Adrenal gland (tissue), 12 donors: ENCODE results near the gene ATAD1. TPM values are rescaled to one million over a fixed set of nuclear protein-coding genes. Genes with fewer than 3 reads are reported as not detected.

Source experiments
- DNase-seq, 7 donors: peaks; one replicate each; pipeline ENCODE4 v3.0.0-alpha.2; 2019 to 2020
- H3K27ac ChIP-seq, 5 donors: fragments of 200-600 bp; sonication (generic) in 4 of 5; 1 replicate in 3 of 5; 2 replicates in 2 of 5; pipeline versions ENCODE4 v1.5.1 to v1.8.0; 2016 to 2020; ENCODE audit warnings: mild to moderate bottlenecking in 1 of 5
- H3K27me3 ChIP-seq: fragments of 200-600 bp; 2 replicates; pipeline ENCODE4 v1.8.0; 2021
- H3K36me3 ChIP-seq, 2 donors: fragments of 200-600 bp; replicated peaks in 1 of 2; 1 replicate in 1 of 2; 2 replicates in 1 of 2; pipeline versions ENCODE4 v1.5.1 to v1.8.0; 2018 to 2022
- H3K4me1 ChIP-seq, 2 donors: fragments of 200-600 bp; replicated peaks in 1 of 2; 1 replicate in 1 of 2; 2 replicates in 1 of 2; pipeline versions ENCODE4 v1.5.1 to v1.8.0; 2018 to 2021
- H3K4me3 ChIP-seq, 4 donors: fragments of 200-600 bp; sonication (generic) in 3 of 4; one replicate each; pipeline ENCODE4 v1.5.1; 2016 to 2018
- H3K9me3 ChIP-seq, 3 donors: fragments of 200-600 bp; sonication (generic) in 1 of 3; replicated peaks in 1 of 3; 1 replicate in 2 of 3; 2 replicates in 1 of 3; pipeline versions ENCODE4 v1.5.1 to v1.8.0; 2016 to 2021
- CTCF ChIP-seq, 6 experiments: fragments of 450-650 bp in 4 of 6; fragments of 200-600 bp in 2 of 6; sonication (generic) in 1 of 6; IDR thresholded peaks; 1 replicate in 5 of 6; 2 replicates in 1 of 6; pipeline versions ENCODE4 v1.5.1 to v1.8.0; 2016 to 2021; ENCODE audit warnings: antibody characterized with exemption in 6 of 6, mild to moderate bottlenecking in 2 of 6, moderate library complexity in 1 of 6
- POLR2A ChIP-seq, 2 donors: fragments of 450-650 bp; IDR thresholded peaks; one replicate each; pipeline ENCODE4 v1.6.1; 2017; ENCODE audit warnings: antibody characterized with exemption in 2 of 2, mild to moderate bottlenecking in 2 of 2, moderate library complexity in 1 of 2
- WGBS, 4 donors: extraction: QIAGEN DNeasy Blood & Tissue Kit in 2 of 4; methylation state at CpG; one replicate each; pipeline versions ENCODE4 v1.1.5 to v1.1.7; 2013 to 2017; 5-methylcytosine and 5-hydroxymethylcytosine counted together
- intact Hi-C, 2 donors: fragments of 100-400 bp; cut with DNase I; formaldehyde crosslinking; loops; one replicate each; pipeline versions ENCODE4 v1.14.1 to v1.15.0; 2022 to 2023
- polyA plus RNA-seq, 3 donors: library from polyadenylated mRNA; stranded (reverse); fragments of 200-250 nt in 2 of 3; fragments of 350-450 nt in 1 of 3; fragmentation: Illumina TruSeq in 1 of 3; extraction: RNeasy Lipid Tissue Mini Kit (QIAGEN cat#74804) in 1 of 3; gene quantifications; one replicate each; pipeline ENCODE4 v1.2.3, GENCODE V29; 2013 to 2014
- total RNA-seq, 9 donors: library from RNA; depleted of rRNA in 4 of 9; stranded (reverse); fragments of >200 nt in 4 of 9; fragments of 120-200 nt in 1 of 9; fragmentation: NEBNext Ultra II Directional in 1 of 9; extraction: Animal tissue kit (Norgen Biotek cat#: 25700) in 1 of 9; gene quantifications; one replicate each; pipeline versions ENCODE4 v1.1.0 to v1.2.4, GENCODE V29; 2013 to 2023
- donor health status: healthy with polysubstance abuse.
- donor health status: Bipolar disorder and iron deficiency.
- donor health status: DM: yes; HTN: yes; CAD: no.
- donor health status: DM: no; HTN: no; CAD: no.
- donor health status: DM: no; HTN: no; CAD: no.
- donor health status: DM: yes; HTN: yes; CAD: no.

Gene ATAD1
- total and polyA plus RNA-seq, 12 donors: 8.5 to 119 (median 50.4) TPM

DNA sequence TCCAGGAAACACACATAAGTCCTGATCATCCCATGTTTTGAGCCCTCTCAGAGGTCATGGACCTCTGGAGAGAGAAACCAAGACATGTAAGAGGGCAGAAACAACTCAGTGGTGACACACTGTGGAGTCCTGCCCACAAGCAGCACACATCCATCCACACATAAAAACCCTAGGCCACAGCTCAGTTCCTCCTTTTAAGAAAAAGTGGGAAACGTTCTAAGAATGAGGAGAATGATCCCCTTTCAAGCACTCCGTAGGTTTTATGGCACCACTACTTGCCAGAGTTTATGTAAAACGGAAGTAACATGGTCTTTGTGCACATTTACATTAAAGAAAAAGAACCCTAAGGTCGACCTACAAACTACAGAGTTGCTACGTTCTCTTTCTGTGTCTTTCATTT lies 19.9 kb downstream of the ATAD1 start:
- Histone ChIP-seq H3K9me3 (peaks cover 0 to 8% (median 0%) of the 10 kb centered on the region in 3 donors), H3K27ac (no peak overlapping the region), H3K4me1 (peaks cover 6 to 15% of the 10 kb centered on the region in 2 donors), H3K36me3 (peaks cover 0 to 6% of the 10 kb centered on the region in 2 donors), H3K27me3 (no peaks in the 10 kb centered on the region), H3K4me3 (no peak overlapping the region)
- DNase-seq: no peak
- WGBS, 4 donors: 94 to 96% (median 95%) methylated on average over 5 of the region's 5 CpGs
- no peak for TF ChIP-seq CTCF (IDR thresholded peaks at IDR 0.05)
- TF ChIP-seq POLR2A (IDR thresholded peaks at IDR 0.05): no peak
- intact Hi-C loops: no loop called here

DNA sequence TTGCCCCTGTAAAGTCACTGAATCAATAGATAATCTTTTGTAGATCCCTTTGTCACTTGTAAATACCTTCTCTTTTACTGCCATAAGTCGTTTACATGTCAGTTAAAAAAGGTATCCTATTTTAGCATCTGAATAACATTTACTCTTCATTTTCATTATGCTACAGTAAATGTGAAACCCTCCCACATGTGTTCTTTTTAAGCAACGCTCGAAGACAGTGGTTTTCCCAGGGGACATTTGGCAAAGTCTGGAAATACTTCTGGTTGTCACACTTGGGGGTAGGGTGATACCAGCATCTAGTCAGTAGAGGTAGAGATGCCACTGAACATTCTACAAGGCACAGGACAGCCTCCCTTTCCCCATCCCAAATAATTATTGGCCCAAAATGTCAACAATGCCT lies 23.7 kb downstream of the ATAD1 start:
- Histone ChIP-seq H3K36me3 (peaks cover 0 to 6% of the 10 kb centered on the region in 2 donors), H3K27ac (no peak overlapping the region), H3K9me3 (no peaks in the 10 kb centered on the region), H3K4me3 (no peak overlapping the region), H3K27me3 (no peaks in the 10 kb centered on the region), H3K4me1 (peaks cover 6 to 15% of the 10 kb centered on the region in 2 donors)
- 79 to 86% (median 82%) methylated on average over 3 of the region's 3 CpGs for WGBS, 4 donors
- intact Hi-C loops: no loop called here
- TF ChIP-seq CTCF (IDR thresholded peaks at IDR 0.05): no peak
- no peak for TF ChIP-seq POLR2A (IDR thresholded peaks at IDR 0.05)
- no peak for DNase-seq

DNA sequence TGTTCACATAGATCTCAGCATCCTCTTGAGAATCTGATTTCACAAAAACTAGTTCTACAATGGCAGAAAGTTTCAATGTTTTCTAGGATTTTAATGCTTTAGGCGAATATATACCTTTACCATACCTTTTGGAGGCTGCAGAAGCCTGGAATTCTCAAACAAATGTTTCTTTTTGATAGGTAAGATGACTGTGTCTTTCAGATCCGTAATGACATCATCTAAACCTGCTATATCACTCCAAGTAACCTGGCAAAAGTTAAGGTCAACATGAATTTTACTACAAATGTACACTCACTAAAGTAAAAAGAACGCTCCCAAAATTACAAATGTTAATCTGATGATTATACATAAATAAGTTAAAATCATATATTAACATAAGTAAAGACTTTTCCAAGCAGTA lies 27.8 kb downstream of the ATAD1 start:
- no peaks in the 10 kb centered on the region for H3K27me3 ChIP-seq
- no peak for DNase-seq
- no peak overlapping the region for H3K27ac ChIP-seq
- WGBS, 4 donors: 83 to 94% (median 93%) methylated on average over 3 of the region's 3 CpGs
- intact Hi-C loops: no loop called here
- TF ChIP-seq CTCF (IDR thresholded peaks at IDR 0.05) (no peak), POLR2A (IDR thresholded peaks at IDR 0.05) (no peak)
- H3K9me3 ChIP-seq: no peaks in the 10 kb centered on the region
- peaks cover 0 to 1% of the 10 kb centered on the region in 2 donors for H3K4me1 ChIP-seq
- H3K36me3 ChIP-seq: peaks cover 0 to 2% of the 10 kb centered on the region in 2 donors
- no peak overlapping the region for H3K4me3 ChIP-seq

- DNase-seq: no peak
- Histone ChIP-seq H3K4me1 (peaks cover 0 to 15% of the 10 kb centered on the region in 2 donors), H3K36me3 (no peaks in the 10 kb centered on the region), H3K27me3 (no peaks in the 10 kb centered on the region), H3K27ac (no peak overlapping the region), H3K9me3 (no peaks in the 10 kb centered on the region), H3K4me3 (no peak overlapping the region)
- no peak for TF ChIP-seq CTCF (IDR thresholded peaks at IDR 0.05)
- no peak for TF ChIP-seq POLR2A (IDR thresholded peaks at IDR 0.05)
- 92 to 98% (median 97%) methylated on average over 7 of the region's 7 CpGs for WGBS, 4 donors
- intact Hi-C loops: no loop called here
These were observed 31.6 kb downstream of the ATAD1 start for GRCh38 chr10:87786421-87786820.
